GM12874 (cell line): ENCODE results near the gene PAFAH2.

Source experiments
- CTCF ChIP-seq: IDR thresholded peaks from 2 replicates; pipeline ENCODE4 v1.5.1; 2011; ENCODE audit warnings: low read depth, mild to moderate bottlenecking, control low read depth, low read length, moderate library complexity; ENCODE audit not compliant: insufficient read depth

The PAFAH2 gene

GRCh38 chr1:25912076-25912831, 85.6 kb downstream of the PAFAH2 start:
- TF ChIP-seq CTCF, result no peak

DNA sequence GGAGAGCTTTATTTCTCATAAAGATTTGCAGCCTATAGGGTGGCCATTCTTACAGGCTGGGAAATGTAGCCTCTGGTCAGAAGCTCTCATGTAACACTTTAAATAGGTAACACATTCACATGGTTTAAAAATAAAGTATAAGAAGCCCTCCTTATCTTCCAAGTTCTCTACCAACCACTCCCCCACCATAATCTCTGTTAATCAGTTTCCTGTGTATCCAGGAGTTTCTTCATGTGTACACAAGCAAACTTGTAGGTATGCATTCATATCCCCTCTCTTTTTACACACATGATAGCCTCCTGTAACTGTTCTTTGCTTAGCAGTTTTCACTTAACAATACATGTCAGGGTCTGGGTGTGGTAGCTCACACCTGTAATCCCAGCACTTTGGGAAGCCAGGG, 86.7 kb downstream of the PAFAH2 start:
- TF ChIP-seq CTCF, result no peak
